Stimulated activated CD4-positive, alpha-beta T cell treated with anti-CD3 and anti-CD28 coated beads, Interleukin-2, amount 100 ng/mL, for 24 hours (primary cell): ENCODE data around the gene FBN2.
"Not testable (repeated sequence)": the region's sequence is repeated elsewhere in the genome, so short reads cannot be mapped to it uniquely, and the experiment has no call there.

Experiments used
- DNase-seq, 2 donors: peaks; one replicate each; pipeline ENCODE4 v3.0.0-alpha.2; 2020

FBN2 gene

DNA sequence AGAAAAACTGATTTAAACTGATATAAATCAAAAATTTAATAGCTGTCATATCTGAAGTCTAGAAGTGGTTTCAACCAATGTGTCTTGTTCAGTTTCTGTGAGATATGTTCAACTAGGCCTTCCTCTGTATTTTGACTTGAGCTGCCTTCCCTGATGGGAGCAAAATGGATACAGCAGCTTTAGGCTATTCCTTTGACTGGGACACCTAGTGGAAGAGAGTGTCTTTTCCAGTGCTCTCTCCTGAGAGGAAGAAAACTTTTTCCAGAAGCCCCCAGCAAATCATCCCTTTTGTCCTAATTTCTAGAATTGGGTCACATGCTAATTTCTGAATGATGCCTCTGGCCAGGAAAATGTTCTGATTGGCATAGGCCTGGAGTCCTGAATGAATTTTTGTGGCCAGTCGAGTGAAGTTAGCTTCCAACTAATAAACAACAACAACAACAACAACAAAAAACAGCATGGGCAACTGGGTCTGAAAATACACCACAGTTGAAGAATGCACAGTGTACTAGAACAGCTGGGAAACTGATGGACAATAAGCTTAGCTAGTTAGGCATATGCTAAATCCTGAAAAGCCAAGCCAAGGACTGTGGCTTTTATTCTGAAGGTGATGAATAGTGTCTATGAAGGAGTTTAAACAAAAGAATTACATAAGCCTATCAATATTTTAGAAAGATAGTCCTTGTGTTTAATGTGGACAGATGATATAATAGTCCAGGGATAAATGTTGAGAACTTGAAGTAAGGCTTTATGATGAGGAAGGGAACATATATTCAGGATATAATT lies 125.7 kb downstream of the FBN2 start:
- DNase-seq: no peak

DNA sequence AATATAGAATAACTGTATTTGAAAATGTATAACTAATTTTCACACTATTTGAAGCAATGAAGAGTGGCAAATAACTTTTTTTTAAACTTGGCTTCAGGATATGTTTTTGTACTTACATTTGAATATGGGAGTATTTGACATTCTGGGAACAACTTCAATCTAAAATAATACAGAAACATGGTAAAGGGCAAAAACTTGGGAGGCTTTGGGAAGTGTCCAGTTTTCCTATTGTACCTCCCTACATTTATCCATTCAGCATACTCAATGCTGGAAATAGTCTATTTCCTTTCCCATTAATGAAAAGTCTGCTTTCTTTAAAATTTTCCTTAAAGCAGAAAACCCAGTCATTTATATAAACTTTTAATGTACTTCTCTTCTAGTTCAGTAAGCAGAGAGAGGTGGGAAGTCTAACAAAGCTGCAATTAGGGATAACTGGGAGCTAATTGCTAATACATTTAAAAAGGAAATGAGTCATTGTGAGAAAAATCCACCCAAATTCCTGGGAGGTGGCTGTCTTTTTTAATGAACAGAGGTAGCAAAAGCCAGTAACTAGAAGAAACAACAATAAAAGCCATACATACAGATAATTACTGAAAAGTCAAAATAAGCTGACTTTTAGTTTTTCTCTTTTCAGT lies 128.8 kb downstream of the FBN2 start:
- no peak for DNase-seq

DNA sequence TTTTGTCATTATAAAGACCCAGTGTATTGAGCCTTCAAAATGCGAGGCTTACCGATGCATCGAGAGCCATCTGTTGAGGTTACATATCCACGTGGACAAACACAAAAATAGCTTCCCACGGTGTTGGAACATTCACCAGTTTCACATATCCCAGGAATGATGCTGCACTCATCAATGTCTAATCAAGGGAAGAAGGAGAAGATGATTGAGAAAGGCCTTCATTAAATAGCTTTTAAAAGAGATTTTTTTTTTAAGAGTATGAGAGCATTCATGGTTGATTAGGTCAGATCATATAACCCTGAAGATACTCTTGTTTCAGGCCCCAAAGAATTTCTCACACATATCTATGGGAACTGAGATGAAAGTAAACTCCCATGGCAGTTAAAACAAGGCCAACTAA lies 129.4 kb downstream of the FBN2 start:
- no peak for DNase-seq

DNA sequence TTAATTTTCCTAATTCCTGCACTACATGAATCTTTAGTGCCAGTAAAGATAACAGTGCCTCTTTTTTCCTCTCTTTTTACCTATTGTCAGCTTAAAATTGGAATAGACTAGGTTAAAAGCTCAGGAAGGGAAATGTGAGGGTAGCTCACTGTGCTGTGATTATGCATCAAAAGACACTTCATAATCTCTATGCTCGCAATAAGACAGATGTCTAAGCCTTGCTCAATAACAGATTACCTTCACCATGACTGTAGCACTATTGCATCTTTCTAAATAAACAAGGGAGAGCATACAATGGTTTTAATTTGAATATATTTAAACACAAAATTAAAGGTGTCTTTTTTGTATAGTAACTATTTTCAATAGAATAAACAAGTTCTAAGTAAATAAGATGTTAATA lies 130.1 kb downstream of the FBN2 start:
- no peak for DNase-seq

GRCh38 chr5:128406803-128407202 lies 131.2 kb downstream of the FBN2 start:
- no peak for DNase-seq

GRCh38 chr5:128405159-128405558 lies 132.9 kb downstream of the FBN2 start:
- no peak for DNase-seq

DNA sequence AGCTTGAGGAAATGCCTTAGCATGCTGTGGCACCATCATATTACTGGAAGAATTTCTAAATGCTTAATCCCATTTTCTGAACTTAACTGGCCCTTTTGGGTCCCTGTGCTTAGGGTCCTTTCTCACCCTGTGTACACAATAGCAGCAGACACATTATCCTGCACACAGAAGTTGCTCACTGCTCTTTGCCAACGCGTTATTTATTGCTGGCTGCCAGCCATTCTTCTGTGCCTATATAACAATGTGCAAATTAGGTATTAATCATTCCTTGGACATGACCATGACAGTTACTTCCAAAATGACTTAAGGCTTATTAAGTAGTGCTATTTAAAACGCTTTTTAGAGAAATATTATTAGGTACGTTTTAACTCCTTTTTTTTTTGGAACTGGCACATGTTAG lies 134.7 kb downstream of the FBN2 start:
- no peak for DNase-seq

DNA sequence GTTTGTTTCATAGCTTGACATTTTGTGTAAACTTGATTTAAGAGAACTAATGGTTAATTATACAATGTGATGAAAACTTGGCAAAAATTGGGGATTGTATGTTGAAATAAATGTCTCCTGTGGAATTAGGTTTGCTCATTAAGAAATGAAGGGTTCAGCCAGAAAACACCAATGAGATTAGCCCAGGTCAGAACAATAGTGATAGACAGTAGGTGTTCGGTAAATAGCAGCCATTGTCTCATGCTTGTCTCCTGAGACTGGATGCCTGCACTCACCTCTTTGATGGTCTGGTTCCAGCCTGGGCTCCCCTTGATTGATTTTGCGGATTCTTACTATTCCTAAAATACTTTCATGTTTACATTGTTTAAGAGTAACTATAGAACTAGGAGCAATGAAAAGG lies 135.5 kb downstream of the FBN2 start:
- no peak for DNase-seq

GRCh38 chr5:128400766-128401165 lies 137.3 kb downstream of the FBN2 start:
- not testable (repeated sequence) for DNase-seq

- no peak for DNase-seq
Observed at GRCh38 chr5:128399111-128399510, 138.9 kb downstream of the FBN2 start.

DNA sequence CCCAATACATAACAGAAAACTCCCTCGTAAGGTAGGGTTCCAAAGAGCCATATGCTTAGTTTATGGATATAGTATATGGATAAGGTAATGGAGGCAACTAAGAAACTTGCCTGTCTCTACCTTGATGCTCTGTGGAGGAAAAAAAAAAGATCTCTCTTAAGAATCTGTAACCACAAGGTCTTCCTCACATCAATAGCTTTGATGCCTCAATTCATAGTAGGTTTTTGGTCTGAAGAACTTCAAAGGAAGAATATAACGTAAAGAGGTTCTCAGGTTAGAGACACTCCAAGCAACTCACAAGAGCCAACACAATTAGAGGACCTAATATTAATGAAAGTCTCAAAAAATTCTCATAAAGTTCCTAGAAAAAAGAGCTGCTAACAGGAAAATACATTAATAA lies 140.2 kb downstream of the FBN2 start:
- DNase-seq: no peak

GRCh38 chr5:128395073-128395472 lies 143.0 kb downstream of the FBN2 start:
- no peak for DNase-seq

- no peak for DNase-seq
Observed at GRCh38 chr5:128384068-128384467, 154.0 kb downstream of the FBN2 start.

DNA sequence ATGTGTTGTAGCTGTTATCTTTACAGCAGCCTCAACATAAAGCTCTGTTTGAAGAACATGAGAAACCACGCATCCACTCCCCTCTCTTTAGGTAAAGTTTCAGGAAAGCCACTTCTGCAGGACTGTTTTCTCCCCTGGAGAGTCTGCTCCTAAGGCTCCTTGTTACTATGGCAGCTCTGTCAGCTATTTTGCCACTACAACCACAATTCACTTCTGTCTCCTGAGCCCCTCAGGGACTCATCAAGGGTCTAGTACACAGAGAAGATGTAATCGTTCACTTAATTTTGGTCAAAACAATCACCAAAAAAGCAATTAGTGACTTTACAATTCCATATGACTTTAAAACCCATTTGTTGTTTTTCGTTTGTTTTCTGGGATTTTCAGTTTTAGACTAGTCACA lies 157.7 kb downstream of the FBN2 start:
- no peak for DNase-seq

- no peak for DNase-seq
Observed at GRCh38 chr5:128378632-128379031, 159.4 kb downstream of the FBN2 start.

GRCh38 chr5:128378196-128378595 lies 159.8 kb downstream of the FBN2 start:
- no peak for DNase-seq

- DNase-seq: no peak
Observed at GRCh38 chr5:128376577-128376976, 161.5 kb downstream of the FBN2 start.

- no peak for DNase-seq
Observed at GRCh38 chr5:128366147-128366546, 171.9 kb downstream of the FBN2 start.

- no peak for DNase-seq
Observed at GRCh38 chr5:128362370-128362769, 175.7 kb downstream of the FBN2 start.

DNA sequence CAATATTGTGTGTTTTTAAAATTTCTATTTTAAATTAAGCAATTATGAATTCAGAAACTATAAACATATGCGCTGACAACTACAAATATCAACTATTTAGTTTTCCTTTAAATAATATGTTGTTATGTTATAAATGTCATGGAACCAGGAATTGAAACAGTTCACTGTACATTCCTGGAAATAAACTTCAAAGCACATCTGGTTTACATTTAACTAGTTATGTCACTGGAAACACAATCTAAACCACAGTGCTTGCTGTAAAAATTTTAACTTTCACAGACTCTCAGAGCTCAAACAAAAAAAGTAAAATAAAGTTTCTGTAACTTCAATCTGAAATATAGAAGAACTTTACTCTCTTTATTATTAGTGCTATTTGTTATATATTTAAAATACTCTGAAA lies 179.2 kb downstream of the FBN2 start:
- DNase-seq: no peak

DNA sequence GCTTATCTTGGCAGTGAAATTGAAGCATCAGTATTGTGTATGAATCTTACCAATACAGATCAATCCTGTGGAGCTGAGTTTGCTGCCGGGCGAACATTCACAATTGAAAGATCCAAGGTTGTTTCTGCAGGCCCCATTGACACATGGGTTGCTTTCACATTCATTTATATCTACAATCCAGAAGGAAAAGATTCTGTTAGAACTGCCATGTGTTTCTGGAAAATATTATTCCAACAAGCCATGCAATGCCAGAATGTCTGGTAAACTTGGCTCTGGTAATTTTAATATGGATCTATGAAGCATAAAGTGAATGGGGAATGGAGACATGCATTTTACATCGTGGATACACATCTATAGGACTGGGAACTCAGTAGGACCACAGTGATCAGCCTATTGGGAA lies 180.8 kb downstream of the FBN2 start:
- DNase-seq: no peak

DNA sequence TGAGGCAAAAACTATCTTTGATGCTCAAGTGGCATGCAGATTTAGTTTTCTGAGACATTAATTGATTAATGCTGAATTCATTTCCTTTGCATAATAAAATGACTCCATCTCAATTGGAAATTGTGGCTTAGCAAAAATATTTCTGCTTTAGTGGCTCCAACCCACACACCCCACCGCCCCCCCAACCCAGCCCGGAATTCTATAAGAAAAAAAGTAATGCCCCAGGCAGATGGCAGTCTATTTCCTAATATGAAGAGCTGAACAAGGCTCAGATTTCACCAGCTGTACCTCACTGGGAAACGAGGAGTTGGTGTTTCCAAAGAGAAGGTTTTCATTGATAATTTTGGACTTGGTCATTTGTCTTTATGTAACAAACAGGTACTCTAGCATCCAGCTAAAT lies 182.1 kb downstream of the FBN2 start:
- DNase-seq: no peak

DNA sequence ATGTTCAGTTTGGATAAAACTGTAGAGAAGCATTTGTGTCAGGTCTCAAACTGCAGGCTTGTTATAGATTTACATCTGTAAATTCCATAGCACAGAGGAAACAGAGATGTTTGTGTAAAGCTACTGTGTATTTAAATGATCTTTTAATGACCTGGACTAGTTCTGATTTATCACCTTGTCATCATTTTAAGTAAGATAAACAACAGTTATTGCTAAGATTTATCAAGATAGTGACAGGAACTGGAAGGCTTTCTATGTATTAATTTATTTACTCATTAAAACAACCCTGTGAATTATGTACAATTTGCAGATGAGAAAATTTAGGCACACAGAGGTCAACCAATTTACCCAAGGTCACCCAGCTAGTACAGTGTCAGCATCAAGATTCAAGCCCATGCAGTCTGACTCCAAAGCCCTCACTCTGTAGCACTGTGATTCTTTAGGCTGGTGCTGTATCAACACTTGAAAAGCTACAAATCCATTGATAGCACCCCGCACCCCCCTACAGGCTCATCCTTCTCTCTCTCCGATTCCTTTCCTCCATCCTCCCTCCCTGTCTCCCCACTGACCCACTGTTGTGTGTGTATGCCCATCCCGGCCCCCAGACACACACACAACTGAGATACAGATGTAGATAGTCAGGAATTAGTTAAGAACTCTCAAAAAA lies 184.5 kb downstream of the FBN2 start:
- no peak for DNase-seq

DNA sequence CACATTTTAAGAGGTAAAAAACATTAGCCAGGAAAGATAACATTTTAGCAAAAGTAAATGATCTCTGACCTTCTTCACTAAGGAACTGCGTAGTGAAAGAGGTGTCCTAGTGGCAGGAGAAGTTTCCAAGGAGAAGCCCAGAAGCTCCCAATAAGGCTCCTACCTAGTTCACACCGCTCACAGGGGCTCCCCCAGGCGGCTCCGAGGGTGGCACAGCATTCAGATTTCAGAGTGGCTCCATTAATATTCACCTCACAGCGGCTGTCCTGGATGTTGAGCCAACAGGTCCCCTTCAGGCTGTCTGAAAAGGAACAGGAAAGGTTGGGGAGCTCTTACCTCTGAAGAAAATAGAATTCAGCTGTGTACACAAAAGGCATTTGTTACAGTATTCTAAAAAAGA lies 187.3 kb downstream of the FBN2 start:
- DNase-seq: no peak
